ENCODE results near the gene TSPAN33. TPM values are rescaled to one million over a fixed set of nuclear protein-coding genes. Genes with fewer than 3 reads are reported as not detected.

TSPAN33 gene, protein sequence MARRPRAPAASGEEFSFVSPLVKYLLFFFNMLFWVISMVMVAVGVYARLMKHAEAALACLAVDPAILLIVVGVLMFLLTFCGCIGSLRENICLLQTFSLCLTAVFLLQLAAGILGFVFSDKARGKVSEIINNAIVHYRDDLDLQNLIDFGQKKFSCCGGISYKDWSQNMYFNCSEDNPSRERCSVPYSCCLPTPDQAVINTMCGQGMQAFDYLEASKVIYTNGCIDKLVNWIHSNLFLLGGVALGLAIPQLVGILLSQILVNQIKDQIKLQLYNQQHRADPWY
- total RNA-seq: 2.4 and 5.8 TPM in 2 replicates

DNA sequence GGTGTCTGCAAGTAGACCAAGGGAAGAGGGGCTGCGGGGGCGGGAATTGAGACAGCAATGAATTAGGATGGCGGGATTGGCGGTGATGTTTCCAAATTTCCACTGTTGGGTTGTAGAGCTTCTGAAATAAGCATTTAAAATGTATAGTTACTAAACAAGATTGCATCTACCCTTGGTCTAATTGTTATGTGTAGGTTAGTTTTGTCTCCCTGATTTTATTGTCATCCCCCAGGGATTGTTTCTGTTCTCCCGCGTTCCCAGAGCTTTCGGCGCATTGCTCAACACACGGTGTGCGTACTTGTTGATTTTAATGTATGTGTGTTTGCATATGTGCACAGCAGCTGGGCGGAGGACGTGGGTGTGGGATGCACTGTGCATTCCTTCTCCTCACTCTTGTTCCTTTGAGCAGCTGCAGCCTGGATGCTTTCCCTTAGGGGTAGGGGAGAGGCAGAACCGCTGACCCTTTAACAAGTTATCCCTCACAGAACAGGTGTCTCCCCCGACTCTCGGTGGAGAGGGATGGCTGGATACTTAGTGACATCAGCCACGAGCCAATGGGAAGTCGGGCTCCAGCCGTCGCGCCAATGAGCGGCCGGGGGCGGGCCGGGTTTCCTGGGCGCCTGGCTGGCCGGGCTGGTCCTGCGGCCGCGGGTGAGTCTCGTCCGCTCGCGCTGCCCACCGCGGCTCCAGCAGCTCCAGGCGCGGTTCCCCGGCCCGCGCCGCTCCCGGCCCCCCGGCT is at the start of gene TSPAN33:
TSS of gene TSPAN33 (plus strand) at position 613 of the 739 bp plus-strand sequence. CDS start 274 bp downstream, outside the sequence.

DNA sequence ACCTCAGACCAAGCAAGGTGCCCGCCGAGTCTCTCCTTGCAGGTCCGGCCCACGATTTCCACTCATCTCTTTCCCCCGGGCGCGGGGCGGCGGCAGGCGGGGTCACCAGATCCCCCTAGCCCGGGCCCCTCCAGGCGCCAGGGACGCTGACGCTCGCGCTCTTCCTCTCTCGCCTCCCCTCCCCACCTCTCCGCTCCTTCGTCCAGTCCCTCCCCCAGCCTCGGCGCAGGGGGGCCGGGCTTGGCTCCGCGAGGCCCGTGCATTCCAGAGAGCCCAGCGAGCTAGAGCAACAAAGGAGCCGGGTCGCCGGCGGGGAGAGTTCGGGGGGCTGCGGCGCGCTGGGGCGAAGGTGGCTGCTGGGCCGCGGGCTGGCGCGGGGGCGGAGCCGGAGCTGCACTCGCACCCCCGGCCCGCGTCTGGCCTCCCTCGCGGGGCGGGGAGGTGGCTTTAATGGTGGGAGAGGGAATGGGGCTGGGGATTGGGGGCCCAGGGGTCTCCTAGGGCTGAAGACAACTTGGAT is 43.9 kb downstream of the TSPAN33 start, which contains the start of gene SMO:
TSS of gene SMO (plus strand) at position 262 of the 520 bp plus-strand sequence. CDS start 519 bp downstream, outside the sequence.

Other genes starting within 250 kb of the TSPAN33 start
- under 0.01 and 2.2 TPM in 2 replicates for gene KCP, start 234.0 kb upstream of the TSPAN33 start, total RNA-seq
- 2.1 and 12.4 TPM in 2 replicates for gene IRF5, start 206.8 kb upstream of the TSPAN33 start, total RNA-seq
- gene TNPO3, start 89.6 kb upstream of the TSPAN33 start, total RNA-seq: 74.5 and 92.5 TPM in 2 replicates
- 3.1 and 16.1 TPM in 2 replicates for gene SMO, start 43.9 kb downstream of the TSPAN33 start, total RNA-seq
- 13.3 and 21.1 TPM in 2 replicates for gene AHCYL2, start 80.3 kb downstream of the TSPAN33 start, total RNA-seq